Thymus (tissue), 11 donors: ENCODE data around the gene SFI1. TPM values are rescaled to one million over a fixed set of nuclear protein-coding genes. Genes with fewer than 3 reads are reported as not detected.
"Not testable (repeated sequence)": the region's sequence is repeated elsewhere in the genome, so short reads cannot be mapped to it uniquely, and the experiment has no call there.

Source experiments
- DNase-seq, 9 donors: peaks; one replicate each; pipeline ENCODE4 v3.0.0-alpha.2; 2013; ENCODE audit warnings: low spot score in 9 of 9, low read depth in 6 of 9, missing footprints in 1 of 9
- H3K27ac ChIP-seq, 2 donors: one replicate each; pipeline ENCODE4 v1.5.1; 2013; ENCODE audit warnings: control low read depth in 1 of 2, low read depth in 1 of 2, low read length in 1 of 2, mild to moderate bottlenecking in 1 of 2, moderate library complexity in 1 of 2
- H3K27me3 ChIP-seq, 2 donors: one replicate each; pipeline ENCODE4 v1.5.1; 2013; ENCODE audit warnings: low read length in 1 of 2; ENCODE audit not compliant: control insufficient read depth in 2 of 2, insufficient read depth in 1 of 2
- H3K36me3 ChIP-seq, 2 donors: one replicate each; pipeline ENCODE4 v1.5.1; 2013; ENCODE audit warnings: low read length in 1 of 2, mild to moderate bottlenecking in 1 of 2, moderate library complexity in 1 of 2; ENCODE audit not compliant: control insufficient read depth in 2 of 2, insufficient read depth in 2 of 2
- H3K4me1 ChIP-seq, 2 donors: one replicate each; pipeline ENCODE4 v1.5.1; 2013; ENCODE audit warnings: low read length in 2 of 2; ENCODE audit not compliant: control insufficient read depth in 2 of 2, insufficient read depth in 2 of 2
- H3K4me3 ChIP-seq, 2 donors: one replicate each; pipeline ENCODE4 v1.5.1; 2013; ENCODE audit warnings: low read length in 2 of 2, control low read depth in 1 of 2, mild to moderate bottlenecking in 1 of 2
- H3K9me3 ChIP-seq, 2 donors: one replicate each; pipeline ENCODE4 v1.5.1; 2013; ENCODE audit warnings: low read length in 1 of 2, mild to moderate bottlenecking in 1 of 2; ENCODE audit not compliant: control insufficient read depth in 2 of 2, insufficient read depth in 1 of 2
- WGBS: extraction: QIAGEN DNeasy Blood & Tissue Kit; methylation state at CpG from one replicate; pipeline ENCODE4 v1.1.7; 2013; 5-methylcytosine and 5-hydroxymethylcytosine counted together
- polyA plus RNA-seq: library from polyadenylated mRNA; stranded (reverse); fragments of 200-250 nt; gene quantifications from one replicate; pipeline ENCODE4 v1.2.3, GENCODE V29; 2013
- total RNA-seq: library from RNA; stranded (reverse); fragments of 120-200 nt; gene quantifications from one replicate; pipeline ENCODE4 v1.2.4, GENCODE V29; 2013
- donor health status: healthy.

The SFI1 gene
- total and polyA plus RNA-seq, 2 donors, result 21.6 to 116 TPM

DNA sequence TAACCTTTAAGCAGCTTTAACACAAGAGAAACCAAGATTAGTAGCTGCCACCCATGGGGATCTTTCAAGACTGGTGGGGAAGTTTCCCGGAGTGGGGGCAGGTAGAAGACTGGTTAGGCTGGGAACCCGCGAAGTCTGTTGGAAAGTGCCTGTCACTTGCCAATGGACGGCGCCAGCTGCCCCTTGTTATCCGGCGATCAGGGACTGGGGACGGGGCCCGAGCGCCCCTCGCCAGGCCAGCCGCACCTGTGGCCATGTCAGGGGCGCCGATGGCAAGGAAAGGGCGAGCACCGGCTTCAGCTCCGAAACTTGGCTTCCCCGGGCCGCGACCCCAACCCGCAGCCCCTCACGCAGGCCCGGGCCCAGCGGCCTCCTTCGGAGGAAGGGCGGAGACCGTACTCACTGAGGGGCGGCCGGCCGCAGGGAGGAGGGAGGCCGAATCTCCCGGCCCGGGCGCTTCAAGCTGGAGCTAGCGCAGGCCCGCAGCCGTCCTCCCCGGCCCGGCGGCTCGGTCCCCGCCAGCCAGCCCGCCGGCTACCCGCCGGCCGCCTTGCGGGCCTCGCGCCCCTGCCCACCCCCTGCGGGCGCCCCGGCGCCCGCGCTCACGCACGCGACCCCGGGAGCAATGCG lies 7.2 kb upstream of the SFI1 start:
- 1% methylated on average over 61 of the region's 61 CpGs for WGBS
- H3K36me3 ChIP-seq, result peaks cover 4 to 22% of the 10 kb centered on the region in 2 donors
- peak overlapping the region; percentile 56 to 91 for H3K4me3 ChIP-seq
- H3K9me3 ChIP-seq, result no peaks in the 10 kb centered on the region
- DNase-seq, result peak in 3 of 9 donors; percentile 5 to 33 (median 6)
- no peaks in the 10 kb centered on the region for H3K27me3 ChIP-seq
- H3K27ac ChIP-seq, result peak overlapping the region in 1 of 2 donors; percentile 96
- peaks cover 9 to 17% of the 10 kb centered on the region in 2 donors for H3K4me1 ChIP-seq

DNA sequence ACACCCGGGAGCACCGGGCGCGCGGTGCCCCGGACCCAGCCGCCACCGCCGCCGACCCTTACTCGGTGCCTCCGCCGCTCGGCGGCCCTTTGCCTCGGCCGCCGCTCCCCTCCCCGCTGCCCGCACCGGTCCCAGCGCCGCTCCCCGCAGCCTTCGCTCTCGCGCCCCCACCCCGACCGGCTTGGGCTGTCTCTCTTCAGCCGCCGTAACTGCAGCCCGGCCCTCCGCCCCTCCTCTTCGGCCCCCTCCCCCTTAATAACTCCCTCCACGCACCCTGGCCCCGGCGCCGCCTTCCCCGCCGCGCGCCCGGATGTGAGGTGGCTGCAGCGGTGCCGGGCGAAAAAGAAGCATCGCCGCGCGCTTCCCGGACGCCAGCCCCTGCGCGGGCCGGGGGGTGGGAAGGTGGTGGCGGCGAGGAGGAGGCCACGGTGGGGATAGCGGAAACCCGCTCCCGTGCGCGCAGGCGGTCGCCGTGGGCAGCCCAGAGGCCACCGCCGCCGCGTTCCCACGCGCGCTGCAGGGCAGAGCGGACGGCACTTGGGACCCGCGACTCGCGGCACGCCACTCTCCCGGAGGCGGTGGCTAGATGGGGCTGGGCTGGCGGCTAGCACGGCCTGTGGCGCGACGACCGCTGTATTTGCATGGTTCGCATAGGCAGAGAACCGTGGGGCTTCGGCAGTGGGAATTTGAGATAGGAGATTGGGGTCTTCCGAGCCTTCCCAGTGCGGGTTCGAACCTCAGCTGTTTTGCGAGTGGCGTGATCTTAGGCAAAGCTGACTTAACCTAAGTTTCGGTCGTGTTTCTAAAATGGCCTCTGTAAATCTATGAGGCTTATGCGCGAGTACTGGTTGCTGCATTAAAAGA lies 6.5 kb upstream of the SFI1 start, which contains the start of gene EIF4ENIF1:
Gene EIF4ENIF1, minus strand, starts transcription at position 211 of the 864 bp plus-strand sequence. CDS start 1,124 bp downstream, outside the sequence.
- Histone ChIP-seq H3K27me3 (no peaks in the 10 kb centered on the region), H3K27ac (peak within 1 kb of the TSS; percentile 96), H3K9me3 (no peaks in the 10 kb centered on the region), H3K4me3 (peak within 1 kb of the TSS; percentile 56 to 91), H3K36me3 (peaks cover 0 to 17% of the 10 kb centered on the region in 2 donors), H3K4me1 (peaks cover 9 to 21% of the 10 kb centered on the region in 2 donors)
- WGBS, result under 1% methylated on average over 100 of the region's 100 CpGs
- DNase-seq, result peak in 8 of 9 donors; percentile 44 to 89 (median 70)

GRCh38 chr22:31490496-31490925 lies 5.8 kb upstream of the SFI1 start:
- no peaks in the 10 kb centered on the region for H3K9me3 ChIP-seq
- under 1% methylated on average over 15 of the region's 15 CpGs for WGBS
- H3K27me3 ChIP-seq, result no peaks in the 10 kb centered on the region
- peak overlapping the region; percentile 96 for H3K27ac ChIP-seq
- DNase-seq, result peak in 7 of 9 donors; percentile 36 to 83 (median 57)
- H3K4me1 ChIP-seq, result peaks cover 9 to 26% of the 10 kb centered on the region in 2 donors
- peaks cover 0 to 12% of the 10 kb centered on the region in 2 donors for H3K36me3 ChIP-seq
- H3K4me3 ChIP-seq, result peak overlapping the region; percentile 56 to 91

- Histone ChIP-seq H3K4me1 (peaks cover 9 to 27% of the 10 kb centered on the region in 2 donors), H3K36me3 (peaks cover 0 to 12% of the 10 kb centered on the region in 2 donors), H3K27me3 (no peaks in the 10 kb centered on the region), H3K9me3 (no peaks in the 10 kb centered on the region), H3K27ac (peak overlapping the region in 1 of 2 donors; percentile 96), H3K4me3 (no peak overlapping the region)
- peak in 1 of 9 donors; percentile 7 for DNase-seq
- WGBS, result 93% methylated on average over 8 of the region's 8 CpGs
Observed at GRCh38 chr22:31491218-31491962, 4.9 kb upstream of the SFI1 start.

DNA sequence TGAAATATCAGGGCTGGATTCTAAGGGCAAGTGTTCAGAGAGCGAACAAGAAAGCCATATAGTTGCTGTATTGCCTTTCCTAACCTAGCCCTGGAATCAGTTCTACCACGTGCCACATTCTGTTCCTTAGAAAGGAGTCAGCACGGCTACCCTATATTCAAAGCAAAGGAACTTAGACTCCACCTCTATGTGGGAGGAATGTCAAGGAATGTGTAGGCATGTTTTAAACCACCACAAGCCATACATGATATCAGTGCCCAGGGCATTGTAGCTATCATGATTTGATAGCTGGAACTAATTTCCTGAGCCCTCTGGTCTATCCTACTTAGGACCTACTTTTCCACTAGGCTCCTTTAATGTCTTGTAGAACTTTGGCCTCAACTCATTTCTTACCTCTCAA lies 4.2 kb upstream of the SFI1 start:
- 96% methylated on average over 3 of the region's 3 CpGs for WGBS
- Histone ChIP-seq H3K36me3 (peaks cover 0 to 12% of the 10 kb centered on the region in 2 donors), H3K4me1 (peaks cover 9 to 28% of the 10 kb centered on the region in 2 donors), H3K9me3 (no peaks in the 10 kb centered on the region), H3K27ac (no peak overlapping the region), H3K27me3 (no peaks in the 10 kb centered on the region), H3K4me3 (no peak overlapping the region)
- no peak for DNase-seq

DNA sequence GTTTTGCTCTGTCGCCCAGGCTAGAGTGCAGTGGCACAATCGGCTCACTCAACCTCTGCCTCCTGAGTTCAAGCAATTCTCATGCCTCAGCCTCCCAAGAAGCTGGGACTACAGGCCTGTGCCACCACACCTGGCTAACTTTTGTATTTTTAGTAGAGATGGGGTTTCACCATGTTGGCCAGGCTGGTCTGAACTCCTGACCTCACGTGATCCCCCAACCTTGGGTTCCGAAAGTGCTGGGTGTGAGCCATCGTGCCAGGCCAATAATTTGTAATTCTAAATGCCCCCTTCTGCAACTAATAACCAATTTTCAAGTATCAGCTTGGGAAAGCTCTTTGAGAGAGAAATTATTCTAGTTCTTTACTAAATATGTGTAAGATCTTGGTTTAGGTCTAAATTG lies 3.0 kb upstream of the SFI1 start:
- not testable (repeated sequence) for H3K27me3 ChIP-seq, DNase-seq, H3K9me3 ChIP-seq, H3K27ac ChIP-seq, H3K4me3 ChIP-seq, H3K36me3 ChIP-seq
- WGBS, result 97% methylated on average over 5 of the region's 5 CpGs
- H3K4me1 ChIP-seq, result peaks cover 16 to 32% of the 10 kb centered on the region in 2 donors

DNA sequence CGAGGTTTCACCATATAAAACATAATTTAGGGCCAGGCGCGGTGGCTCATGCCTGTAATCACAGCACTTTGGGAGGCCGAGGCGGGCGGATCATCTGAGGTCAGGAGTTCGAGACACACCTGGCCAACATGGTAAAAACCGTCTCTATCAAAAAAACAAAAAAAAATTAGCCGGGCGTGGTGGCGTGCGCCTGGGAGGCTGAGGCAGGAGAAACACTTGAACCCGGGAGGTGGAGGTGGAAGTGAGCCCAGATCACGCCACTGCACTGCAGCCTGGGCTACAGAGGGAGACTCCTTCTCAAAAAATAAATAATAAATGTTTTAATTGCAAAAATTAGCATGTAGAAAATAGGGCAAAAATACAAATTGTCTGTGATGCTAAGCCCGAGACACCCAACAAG lies 993 bp upstream of the SFI1 start:
- H3K9me3 ChIP-seq, result no peaks in the 10 kb centered on the region
- 82% methylated on average over 15 of the region's 15 CpGs for WGBS
- H3K4me3 ChIP-seq, result peak overlapping the region; percentile 60 to 62
- H3K27me3 ChIP-seq, result no peaks in the 10 kb centered on the region
- H3K4me1 ChIP-seq, result peaks cover 12 to 30% of the 10 kb centered on the region in 2 donors
- no peak for DNase-seq
- H3K36me3 ChIP-seq, result peaks cover 0 to 4% of the 10 kb centered on the region in 2 donors
- peak overlapping the region in 1 of 2 donors; percentile 97 for H3K27ac ChIP-seq

- Histone ChIP-seq H3K27me3 (no peaks in the 10 kb centered on the region), H3K27ac (peak overlapping the region; percentile 87 to 97), H3K36me3 (peaks cover 2 to 5% of the 10 kb centered on the region in 2 donors), H3K4me1 (peaks cover 6 to 16% of the 10 kb centered on the region in 2 donors), H3K4me3 (peak overlapping the region; percentile 60 to 62), H3K9me3 (no peaks in the 10 kb centered on the region)
- DNase-seq, result peak in 5 of 9 donors; percentile 28 to 37 (median 34)
- WGBS, result under 1% methylated on average over 30 of the region's 30 CpGs
Observed at GRCh38 chr22:31496735-31497146, 405 bp downstream of the SFI1 start.
